Mesothelial cell of epicardium (in vitro differentiated cells): ENCODE measurements around the gene ZNF710. TPM values are rescaled to one million over a fixed set of nuclear protein-coding genes. Genes with fewer than 3 reads are reported as not detected.

Experiments
- DNase-seq, 2 experiments: peaks; one replicate each; pipeline ENCODE4 v3.0.0; 2021; ENCODE audit warnings: low spot score in 2 of 2; ENCODE audit not compliant: unreplicated experiment in 2 of 2
- H3K27ac Mint-ChIP-seq: 2 replicates; pipeline ENCODE4 v1.8.0; 2021; ENCODE audit warnings: mixed read lengths
- H3K27me3 Mint-ChIP-seq: 2 replicates; pipeline ENCODE4 v1.8.0; 2021; ENCODE audit warnings: low read depth, mixed read lengths
- H3K36me3 Mint-ChIP-seq: 2 replicates; pipeline ENCODE4 v1.8.0; 2021; ENCODE audit warnings: mixed read lengths
- H3K4me1 Mint-ChIP-seq: 2 replicates; pipeline ENCODE4 v1.8.0; 2021; ENCODE audit warnings: mixed read lengths
- H3K4me3 Mint-ChIP-seq: 2 replicates; pipeline ENCODE4 v1.8.0; 2021; ENCODE audit warnings: mild to moderate bottlenecking, moderate library complexity, mixed read lengths
- H3K9me3 Mint-ChIP-seq: 2 replicates; pipeline ENCODE4 v1.8.0; 2021; ENCODE audit warnings: mixed read lengths
- CTCF ChIP-seq: fragments of 200-600 bp; sonication (generic); IDR thresholded peaks from one replicate; pipeline ENCODE4 v1.5.0; 2021; ENCODE audit warnings: antibody characterized with exemption; ENCODE audit not compliant: unreplicated experiment
- total RNA-seq: library from RNA; stranded (reverse); gene quantifications from 3 replicates; pipeline ENCODE4 v1.2.1, GENCODE V29; 2021

Gene ZNF710
- total RNA-seq, 1 donor from 2014 or later, result 30.4 TPM

GRCh38 chr15:90053685-90054466, 52.8 kb downstream of the ZNF710 start:
- peaks cover 17% of the 10 kb centered on the region for H3K4me1 Mint-ChIP-seq
- TF ChIP-seq CTCF, result no peak
- no peaks in the 10 kb centered on the region for H3K9me3 Mint-ChIP-seq
- no peaks in the 10 kb centered on the region for H3K27me3 Mint-ChIP-seq
- peak overlapping the region; percentile 64 for H3K27ac Mint-ChIP-seq
- H3K36me3 Mint-ChIP-seq, result no peaks in the 10 kb centered on the region
- no peak overlapping the region for H3K4me3 Mint-ChIP-seq
- DNase-seq, result no peak

GRCh38 chr15:90054618-90055097, 53.5 kb downstream of the ZNF710 start:
- peak overlapping the region; percentile 88 for H3K27ac Mint-ChIP-seq
- no peaks in the 10 kb centered on the region for H3K27me3 Mint-ChIP-seq
- H3K9me3 Mint-ChIP-seq, result no peaks in the 10 kb centered on the region
- no peak for DNase-seq
- peaks cover 22% of the 10 kb centered on the region for H3K4me1 Mint-ChIP-seq
- no peak overlapping the region for H3K4me3 Mint-ChIP-seq
- H3K36me3 Mint-ChIP-seq, result no peaks in the 10 kb centered on the region
- no peak for TF ChIP-seq CTCF

GRCh38 chr15:90055182-90055581, 54.1 kb downstream of the ZNF710 start:
- Mint-ChIP-seq H3K27me3 (no peaks in the 10 kb centered on the region), H3K27ac (peak overlapping the region; percentile 17), H3K4me1 (peaks cover 25% of the 10 kb centered on the region), H3K36me3 (no peaks in the 10 kb centered on the region), H3K9me3 (no peaks in the 10 kb centered on the region), H3K4me3 (no peak overlapping the region)
- TF ChIP-seq CTCF, result no peak
- DNase-seq, result no peak

GRCh38 chr15:90056529-90056928, 55.4 kb downstream of the ZNF710 start:
- Mint-ChIP-seq H3K36me3 (no peaks in the 10 kb centered on the region), H3K9me3 (no peaks in the 10 kb centered on the region), H3K27ac (no peak overlapping the region), H3K4me1 (peaks cover 29% of the 10 kb centered on the region), H3K27me3 (no peaks in the 10 kb centered on the region), H3K4me3 (no peak overlapping the region)
- DNase-seq, result no peak
- no peak for TF ChIP-seq CTCF

- H3K4me3 Mint-ChIP-seq, result no peak overlapping the region
- H3K9me3 Mint-ChIP-seq, result no peaks in the 10 kb centered on the region
- no peaks in the 10 kb centered on the region for H3K27me3 Mint-ChIP-seq
- no peak for DNase-seq
- no peaks in the 10 kb centered on the region for H3K36me3 Mint-ChIP-seq
- no peak for TF ChIP-seq CTCF
- peaks cover 43% of the 10 kb centered on the region for H3K4me1 Mint-ChIP-seq
- no peak overlapping the region for H3K27ac Mint-ChIP-seq
These were observed 57.2 kb downstream of the ZNF710 start for GRCh38 chr15:90058308-90058707.
